Thyroid gland (tissue), 4 donors: ENCODE data around the gene HASPIN. TPM values are rescaled to one million over a fixed set of nuclear protein-coding genes. Genes with fewer than 3 reads are reported as not detected.
"Not testable (repeated sequence)": the region's sequence is repeated elsewhere in the genome, so short reads cannot be mapped to it uniquely, and the experiment has no call there.

Source experiments
- DNase-seq, 2 donors: peaks; one replicate each; pipeline ENCODE4 v3.0.0-alpha.2; 2019
- H3K27ac ChIP-seq, 3 donors: fragments of 200-600 bp; sonication (generic); 1 replicate in 2 of 3; 2 replicates in 1 of 3; pipeline ENCODE4 v1.5.1; 2016 to 2019; ENCODE audit warnings: mild to moderate bottlenecking in 1 of 3, moderate library complexity in 1 of 3
- H3K27me3 ChIP-seq: fragments of 200-600 bp; sonication (generic); one replicate; pipeline ENCODE4 v1.5.1; 2019
- H3K36me3 ChIP-seq, 2 donors: fragments of 200-600 bp; sonication (generic); one replicate each; pipeline ENCODE4 v1.5.1; 2016 to 2019
- H3K4me1 ChIP-seq, 2 donors: fragments of 200-600 bp; sonication (generic); one replicate each; pipeline ENCODE4 v1.5.1; 2017 to 2019
- H3K4me3 ChIP-seq, 3 donors: fragments of 200-600 bp; sonication (generic); replicated peaks in 1 of 3; 1 replicate in 2 of 3; 2 replicates in 1 of 3; pipeline ENCODE4 v1.5.1; 2016; ENCODE audit warnings: mild to moderate bottlenecking in 1 of 3
- H3K9me3 ChIP-seq: fragments of 200-600 bp; sonication (generic); one replicate; pipeline ENCODE4 v1.5.1; 2017
- POLR2A ChIP-seq, 2 donors: fragments of 450-650 bp; IDR thresholded peaks; one replicate each; pipeline ENCODE4 v1.6.1; 2017; ENCODE audit warnings: antibody characterized with exemption in 2 of 2, mild to moderate bottlenecking in 2 of 2, moderate library complexity in 1 of 2
- WGBS, 2 donors: methylation state at CpG; one replicate each; pipeline ENCODE4 v1.1.5; 2017; 5-methylcytosine and 5-hydroxymethylcytosine counted together
- intact Hi-C: fragments of 100-400 bp; cut with DNase I; formaldehyde crosslinking; loops from one replicate; pipeline ENCODE4 v1.15.1; 2023
- total RNA-seq, 4 donors: library from RNA; depleted of rRNA; stranded (reverse); fragments of >200 nt; gene quantifications; one replicate each; pipeline ENCODE4 v1.2.3, GENCODE V29; 2016
- TF ChIP-seq, protein P1 (sequence below), 6 experiments: fragments of 200-600 bp in 3 of 6; fragments of 450-650 bp in 3 of 6; sonication (generic) in 3 of 6; IDR thresholded peaks; one replicate each; pipeline ENCODE4 v1.5.1; 2016 to 2019; ENCODE audit warnings: antibody characterized with exemption in 6 of 6, mild to moderate bottlenecking in 2 of 6, inconsistent platforms in 1 of 6, moderate library complexity in 1 of 6

HASPIN gene
- total RNA-seq, 4 donors from 2014 or later, result 0.13 to 0.21 TPM; not detected in 2

DNA sequence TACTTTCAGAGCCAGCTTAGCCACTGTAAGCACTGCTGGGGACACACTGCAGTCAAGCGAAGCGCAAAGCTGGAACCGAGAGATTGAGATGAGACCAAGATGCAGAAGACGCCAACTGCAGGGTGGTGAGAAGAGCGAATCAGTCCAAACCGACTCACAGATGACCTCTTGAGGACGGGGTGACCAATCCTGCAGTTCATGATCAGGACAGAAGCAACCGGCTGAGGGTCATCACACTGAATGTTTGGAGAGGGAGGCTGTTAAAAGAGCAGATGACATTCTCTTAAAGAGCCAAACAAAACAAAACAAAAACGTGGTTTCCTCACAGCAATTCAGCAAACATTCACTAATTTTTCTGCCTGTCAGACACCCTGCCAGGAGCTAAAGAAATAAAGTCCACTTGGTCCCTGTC, 8.5 kb downstream of the HASPIN start:
- Histone ChIP-seq H3K9me3 (no peaks in the 10 kb centered on the region), H3K27me3 (no peaks in the 10 kb centered on the region), H3K27ac (no peak overlapping the region), H3K36me3 (no peaks in the 10 kb centered on the region), H3K4me1 (peaks cover 0 to 15% of the 10 kb centered on the region in 2 donors), H3K4me3 (no peak overlapping the region)
- WGBS, 2 donors, result 19 to 30% methylated on average over 9 of the region's 9 CpGs
- intact Hi-C loops, result no loop called here
- peak; percentile 17 to 54 for DNase-seq
- TF ChIP-seq, protein P1, sequence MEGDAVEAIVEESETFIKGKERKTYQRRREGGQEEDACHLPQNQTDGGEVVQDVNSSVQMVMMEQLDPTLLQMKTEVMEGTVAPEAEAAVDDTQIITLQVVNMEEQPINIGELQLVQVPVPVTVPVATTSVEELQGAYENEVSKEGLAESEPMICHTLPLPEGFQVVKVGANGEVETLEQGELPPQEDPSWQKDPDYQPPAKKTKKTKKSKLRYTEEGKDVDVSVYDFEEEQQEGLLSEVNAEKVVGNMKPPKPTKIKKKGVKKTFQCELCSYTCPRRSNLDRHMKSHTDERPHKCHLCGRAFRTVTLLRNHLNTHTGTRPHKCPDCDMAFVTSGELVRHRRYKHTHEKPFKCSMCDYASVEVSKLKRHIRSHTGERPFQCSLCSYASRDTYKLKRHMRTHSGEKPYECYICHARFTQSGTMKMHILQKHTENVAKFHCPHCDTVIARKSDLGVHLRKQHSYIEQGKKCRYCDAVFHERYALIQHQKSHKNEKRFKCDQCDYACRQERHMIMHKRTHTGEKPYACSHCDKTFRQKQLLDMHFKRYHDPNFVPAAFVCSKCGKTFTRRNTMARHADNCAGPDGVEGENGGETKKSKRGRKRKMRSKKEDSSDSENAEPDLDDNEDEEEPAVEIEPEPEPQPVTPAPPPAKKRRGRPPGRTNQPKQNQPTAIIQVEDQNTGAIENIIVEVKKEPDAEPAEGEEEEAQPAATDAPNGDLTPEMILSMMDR (IDR thresholded peaks at IDR 0.05), result no peak
- TF ChIP-seq POLR2A (IDR thresholded peaks at IDR 0.05), result no peak

DNA sequence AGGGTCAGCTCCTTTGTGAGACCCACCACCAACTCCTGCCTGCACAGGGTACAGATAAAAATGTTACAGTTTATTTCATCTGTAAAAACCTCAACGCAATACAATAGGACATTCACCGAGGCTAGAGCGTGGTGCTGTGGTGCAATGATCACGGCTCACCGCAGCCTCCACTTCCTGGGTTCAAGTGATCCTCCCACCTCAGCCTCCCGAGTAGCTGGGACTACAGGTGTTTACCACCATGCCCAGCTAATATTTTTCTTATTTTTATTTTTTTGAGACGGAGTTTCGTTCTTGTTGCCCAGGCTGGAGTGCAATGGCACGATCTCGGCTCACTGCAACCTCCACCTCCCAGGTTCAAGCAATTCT, 11.2 kb downstream of the HASPIN start:
- H3K27ac ChIP-seq, H3K4me3 ChIP-seq, H3K27me3 ChIP-seq, H3K9me3 ChIP-seq, H3K36me3 ChIP-seq, intact Hi-C loops, DNase-seq: not testable (repeated sequence)
- WGBS, 2 donors, result 93% methylated on average over 10 of the region's 10 CpGs
- H3K4me1 ChIP-seq, result peaks cover 0 to 35% of the 10 kb centered on the region in 2 donors

DNA sequence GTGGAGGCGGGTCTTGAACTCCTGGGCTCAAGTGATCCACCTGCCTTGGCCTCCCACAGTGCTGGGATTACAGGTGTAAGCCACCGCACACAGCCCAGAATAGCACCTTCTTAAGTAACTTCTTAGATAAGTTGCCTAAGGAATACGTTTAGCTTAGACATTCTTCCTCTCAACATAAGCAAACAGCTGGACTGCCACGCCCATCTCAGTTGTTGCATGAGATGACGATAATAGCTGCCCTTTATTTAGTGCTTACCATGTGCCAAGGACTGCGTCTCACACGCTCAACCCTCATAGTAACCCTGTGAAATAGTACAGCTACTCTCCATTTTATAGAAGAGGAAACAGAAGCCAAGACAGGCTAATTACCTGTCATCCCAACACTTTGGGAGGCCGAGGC, 11.8 kb downstream of the HASPIN start:
- WGBS, 2 donors, result 78 to 82% methylated on average over 8 of the region's 8 CpGs
- no peak for TF ChIP-seq POLR2A (IDR thresholded peaks at IDR 0.05)
- TF ChIP-seq, protein P1 (IDR thresholded peaks at IDR 0.05), result no peak
- no peaks in the 10 kb centered on the region for H3K36me3 ChIP-seq
- H3K27me3 ChIP-seq, result no peaks in the 10 kb centered on the region
- intact Hi-C loops, result no loop called here
- no peak for DNase-seq
- H3K27ac ChIP-seq, result no peak overlapping the region
- H3K9me3 ChIP-seq, result no peaks in the 10 kb centered on the region
- H3K4me1 ChIP-seq, result peaks cover 0 to 35% of the 10 kb centered on the region in 2 donors
- no peak overlapping the region for H3K4me3 ChIP-seq

DNA sequence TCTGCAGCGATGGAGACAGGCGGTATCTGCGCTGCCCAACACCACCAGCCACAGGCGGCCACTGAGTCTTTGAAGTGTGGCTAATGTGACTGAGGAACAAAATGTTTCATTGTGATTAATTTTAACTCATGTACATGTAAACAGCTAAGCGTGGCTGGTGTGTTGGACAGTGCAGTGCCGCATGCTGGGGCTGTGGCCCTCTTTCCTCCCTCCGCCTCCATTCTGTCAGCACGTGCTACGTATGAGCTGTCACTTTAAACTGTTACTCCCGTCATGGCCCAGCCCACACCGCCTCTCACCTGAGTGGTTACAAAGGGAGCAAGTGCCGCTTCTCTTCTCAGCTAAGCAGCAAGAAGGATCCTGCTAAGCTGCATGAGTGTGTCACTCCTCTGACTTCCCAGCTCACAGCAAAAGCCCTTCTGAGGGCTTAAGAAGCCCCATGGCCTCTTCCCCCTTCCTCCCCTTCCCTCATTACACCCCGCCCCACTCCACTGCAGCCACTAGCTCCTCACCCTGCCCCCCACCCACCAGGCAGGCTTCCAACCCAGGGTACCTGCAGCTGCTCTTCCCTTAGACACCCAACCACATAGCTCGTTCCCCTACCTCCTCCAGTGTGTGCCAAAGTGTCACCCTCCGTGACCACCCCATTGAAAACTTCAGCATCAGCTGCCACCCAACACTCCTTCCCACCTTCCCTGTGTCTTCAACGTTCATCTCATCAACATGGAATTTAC, 15.0 kb downstream of the HASPIN start:
- WGBS, 2 donors, result 26 to 31% methylated on average over 15 to 16 of the region's 16 CpGs
- H3K27ac ChIP-seq, result peak overlapping the region; percentile 22 to 41 (median 32)
- DNase-seq, result peak; percentile 88 to 90

DNA sequence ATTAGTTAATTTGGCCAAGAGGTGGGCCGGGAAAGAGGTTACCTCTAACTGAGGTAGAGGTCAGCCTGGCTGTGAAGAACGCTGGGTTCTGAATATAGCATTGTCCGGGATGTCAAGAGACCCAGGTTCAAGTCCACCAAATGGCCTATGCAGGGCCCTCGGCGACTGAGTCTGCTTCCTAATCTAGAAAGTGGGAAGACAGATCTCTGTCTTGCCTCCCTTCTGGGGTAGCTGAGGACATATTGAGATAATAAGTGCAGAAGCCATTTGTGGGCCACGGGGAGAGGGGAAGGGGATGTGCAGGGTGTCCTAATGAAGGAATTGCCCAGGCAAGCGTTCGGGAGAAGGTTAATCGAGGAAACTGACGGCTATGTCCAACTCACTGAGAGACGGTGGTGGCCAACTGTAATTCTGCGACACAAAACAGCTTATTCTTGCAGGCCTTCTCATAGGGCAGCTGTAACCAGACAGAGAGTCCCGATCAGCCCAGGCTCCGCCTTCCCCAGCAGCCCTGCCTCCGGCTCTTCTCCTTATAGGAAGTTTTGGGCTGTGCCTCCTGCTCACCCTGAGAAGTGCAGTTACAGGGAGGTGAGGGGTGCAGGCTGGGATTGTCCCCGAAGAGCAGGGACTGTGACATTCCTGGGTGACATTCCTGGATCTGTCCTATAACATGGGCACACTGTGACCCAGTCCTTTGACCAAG, 15.9 kb downstream of the HASPIN start:
- intact Hi-C loops, result no loop called here
- Histone ChIP-seq H3K27me3 (no peaks in the 10 kb centered on the region), H3K9me3 (no peaks in the 10 kb centered on the region), H3K4me1 (peaks cover 0 to 21% of the 10 kb centered on the region in 2 donors), H3K27ac (no peak overlapping the region), H3K4me3 (no peak overlapping the region), H3K36me3 (no peaks in the 10 kb centered on the region)
- 73 to 79% methylated on average over 16 of the region's 16 CpGs for WGBS, 2 donors
- DNase-seq, result no peak
- no peak for TF ChIP-seq POLR2A (IDR thresholded peaks at IDR 0.05)
- TF ChIP-seq, protein P1 (IDR thresholded peaks at IDR 0.05), result no peak

More for the DNA sequence above, 15.0 kb downstream of the HASPIN start:
- H3K9me3 ChIP-seq, result no peaks in the 10 kb centered on the region
- intact Hi-C loops, result no loop called here
- peak overlapping the region in 1 of 3 donors; percentile 12 for H3K4me3 ChIP-seq
- TF ChIP-seq POLR2A (IDR thresholded peaks at IDR 0.05), result peak in 1 of 2 donors; percentile 68
- TF ChIP-seq, protein P1 (IDR thresholded peaks at IDR 0.05), result no peak
- peaks cover 0 to 21% of the 10 kb centered on the region in 2 donors for H3K4me1 ChIP-seq
- no peaks in the 10 kb centered on the region for H3K27me3 ChIP-seq
- H3K36me3 ChIP-seq, result no peaks in the 10 kb centered on the region
